ENCODE measurements around the gene SIPA1L3.

GRCh38 chr19:38182536-38183210 is 275.7 kb downstream of the SIPA1L3 start:
- TF ChIP-seq, protein P1, sequence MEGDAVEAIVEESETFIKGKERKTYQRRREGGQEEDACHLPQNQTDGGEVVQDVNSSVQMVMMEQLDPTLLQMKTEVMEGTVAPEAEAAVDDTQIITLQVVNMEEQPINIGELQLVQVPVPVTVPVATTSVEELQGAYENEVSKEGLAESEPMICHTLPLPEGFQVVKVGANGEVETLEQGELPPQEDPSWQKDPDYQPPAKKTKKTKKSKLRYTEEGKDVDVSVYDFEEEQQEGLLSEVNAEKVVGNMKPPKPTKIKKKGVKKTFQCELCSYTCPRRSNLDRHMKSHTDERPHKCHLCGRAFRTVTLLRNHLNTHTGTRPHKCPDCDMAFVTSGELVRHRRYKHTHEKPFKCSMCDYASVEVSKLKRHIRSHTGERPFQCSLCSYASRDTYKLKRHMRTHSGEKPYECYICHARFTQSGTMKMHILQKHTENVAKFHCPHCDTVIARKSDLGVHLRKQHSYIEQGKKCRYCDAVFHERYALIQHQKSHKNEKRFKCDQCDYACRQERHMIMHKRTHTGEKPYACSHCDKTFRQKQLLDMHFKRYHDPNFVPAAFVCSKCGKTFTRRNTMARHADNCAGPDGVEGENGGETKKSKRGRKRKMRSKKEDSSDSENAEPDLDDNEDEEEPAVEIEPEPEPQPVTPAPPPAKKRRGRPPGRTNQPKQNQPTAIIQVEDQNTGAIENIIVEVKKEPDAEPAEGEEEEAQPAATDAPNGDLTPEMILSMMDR (IDR thresholded peaks at IDR 0.05), result no peak
- TF ChIP-seq, protein P2, sequence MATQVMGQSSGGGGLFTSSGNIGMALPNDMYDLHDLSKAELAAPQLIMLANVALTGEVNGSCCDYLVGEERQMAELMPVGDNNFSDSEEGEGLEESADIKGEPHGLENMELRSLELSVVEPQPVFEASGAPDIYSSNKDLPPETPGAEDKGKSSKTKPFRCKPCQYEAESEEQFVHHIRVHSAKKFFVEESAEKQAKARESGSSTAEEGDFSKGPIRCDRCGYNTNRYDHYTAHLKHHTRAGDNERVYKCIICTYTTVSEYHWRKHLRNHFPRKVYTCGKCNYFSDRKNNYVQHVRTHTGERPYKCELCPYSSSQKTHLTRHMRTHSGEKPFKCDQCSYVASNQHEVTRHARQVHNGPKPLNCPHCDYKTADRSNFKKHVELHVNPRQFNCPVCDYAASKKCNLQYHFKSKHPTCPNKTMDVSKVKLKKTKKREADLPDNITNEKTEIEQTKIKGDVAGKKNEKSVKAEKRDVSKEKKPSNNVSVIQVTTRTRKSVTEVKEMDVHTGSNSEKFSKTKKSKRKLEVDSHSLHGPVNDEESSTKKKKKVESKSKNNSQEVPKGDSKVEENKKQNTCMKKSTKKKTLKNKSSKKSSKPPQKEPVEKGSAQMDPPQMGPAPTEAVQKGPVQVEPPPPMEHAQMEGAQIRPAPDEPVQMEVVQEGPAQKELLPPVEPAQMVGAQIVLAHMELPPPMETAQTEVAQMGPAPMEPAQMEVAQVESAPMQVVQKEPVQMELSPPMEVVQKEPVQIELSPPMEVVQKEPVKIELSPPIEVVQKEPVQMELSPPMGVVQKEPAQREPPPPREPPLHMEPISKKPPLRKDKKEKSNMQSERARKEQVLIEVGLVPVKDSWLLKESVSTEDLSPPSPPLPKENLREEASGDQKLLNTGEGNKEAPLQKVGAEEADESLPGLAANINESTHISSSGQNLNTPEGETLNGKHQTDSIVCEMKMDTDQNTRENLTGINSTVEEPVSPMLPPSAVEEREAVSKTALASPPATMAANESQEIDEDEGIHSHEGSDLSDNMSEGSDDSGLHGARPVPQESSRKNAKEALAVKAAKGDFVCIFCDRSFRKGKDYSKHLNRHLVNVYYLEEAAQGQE (IDR thresholded peaks at IDR 0.05; ENCODE audit: insufficient read depth in 1 of 2, low read depth in 2 of 2, low read length in 1 of 2), result no peak
- no peak for TF ChIP-seq SIN3A (IDR thresholded peaks at IDR 0.05; ENCODE audit: borderline replicate concordance, insufficient read depth, low read depth, low read length)
- no peak for TF ChIP-seq POLR2AphosphoS5 (IDR thresholded peaks at IDR 0.05; ENCODE audit: low read depth, low read length)
- no peak for TF ChIP-seq TCF7L2 (IDR thresholded peaks at IDR 0.05; ENCODE audit: low read depth, low read length)

Measured in Panc1 (cell line).